Neural cell (in vitro differentiated cells): Measurements from ENCODE around the gene SAA1. TPM values are rescaled to one million over a fixed set of nuclear protein-coding genes. Genes with fewer than 3 reads are reported as not detected.

ENCODE experiments used
- H2AFZ ChIP-seq: fragments of 200-600, 300-800 bp; sonication (generic), shearing (Covaris generic); 2 replicates; pipeline ENCODE4 v1.6.0; 2014; ENCODE audit warnings: low read depth, mild to moderate bottlenecking, antibody characterized with exemption, low read length, moderate library complexity
- H3F3A ChIP-seq: fragments of 200-600 bp; shearing (Covaris generic); 2 replicates; pipeline ENCODE4 v1.6.1; 2016; ENCODE audit warnings: mild to moderate bottlenecking, moderate library complexity, mixed read lengths, antibody characterized with exemption, low read length; ENCODE audit not compliant: insufficient read depth, poor library complexity, severe bottlenecking
- H3K27ac ChIP-seq: fragments of 200-600, 300-800 bp; sonication (generic), shearing (Covaris generic); 2 replicates; pipeline ENCODE4 v1.5.1; 2014; ENCODE audit warnings: mild to moderate bottlenecking, low read length, moderate library complexity
- H3K27me3 ChIP-seq: fragments of 300-800, 200-600 bp; sonication (generic), shearing (Covaris generic); 2 replicates; pipeline ENCODE4 v1.6.0; 2014; ENCODE audit warnings: mild to moderate bottlenecking, low read depth, low read length, moderate library complexity; ENCODE audit not compliant: insufficient read depth
- H3K36me3 ChIP-seq: fragments of 300-800, 200-600 bp; sonication (generic), shearing (Covaris generic); 2 replicates; pipeline ENCODE4 v1.5.1; 2014; ENCODE audit warnings: mild to moderate bottlenecking, antibody characterized with exemption, low read length, moderate library complexity; ENCODE audit not compliant: insufficient read depth
- H3K4me2 ChIP-seq: fragments of 300-800, 200-600 bp; sonication (generic), shearing (Covaris generic); 2 replicates; pipeline ENCODE4 v1.6.0; 2014; ENCODE audit warnings: mild to moderate bottlenecking, low read length
- H3K4me3 ChIP-seq: fragments of 300-800, 200-600 bp; sonication (generic), shearing (Covaris generic); 2 replicates; pipeline ENCODE4 v1.5.1; 2014; ENCODE audit warnings: mild to moderate bottlenecking, low read length, moderate library complexity
- H3K79me2 ChIP-seq: fragments of 200-600 bp; shearing (Covaris generic); replicated peaks from 2 replicates; pipeline ENCODE4 v1.6.0; 2014; ENCODE audit warnings: mild to moderate bottlenecking, low read length, moderate library complexity; ENCODE audit not compliant: insufficient read depth
- H3K9ac ChIP-seq: fragments of 300-800, 200-600 bp; sonication (generic), shearing (Covaris generic); 2 replicates; pipeline ENCODE4 v1.6.1; 2016; ENCODE audit warnings: mild to moderate bottlenecking, low read length, mixed read lengths
- H3K9me2 ChIP-seq: fragments of 200-600 bp; shearing (Covaris generic); 2 replicates; pipeline ENCODE4 v1.6.1; 2016; ENCODE audit warnings: mild to moderate bottlenecking, low read length, mixed read lengths; ENCODE audit not compliant: insufficient read depth
- H3K9me3 ChIP-seq: fragments of 200-600, 300-800 bp; sonication (generic), shearing (Covaris generic); 2 replicates; pipeline ENCODE4 v1.6.1; 2016; ENCODE audit warnings: mild to moderate bottlenecking, mixed run types, low read length, moderate library complexity, mixed read lengths
- H4K20me1 ChIP-seq: fragments of 200-600 bp; shearing (Covaris generic); 2 replicates; pipeline ENCODE4 v1.6.1; 2016; ENCODE audit warnings: mild to moderate bottlenecking, mixed run types; ENCODE audit not compliant: insufficient read depth
- CTCF ChIP-seq: fragments of 450-650 bp; IDR thresholded peaks from 2 replicates; pipeline ENCODE4 v1.5.1; 2014; ENCODE audit warnings: antibody characterized with exemption, mild to moderate bottlenecking, moderate library complexity; ENCODE audit not compliant: poor library complexity, severe bottlenecking
- EP300 ChIP-seq: fragments of 450-650 bp; conservative IDR thresholded peaks from 2 replicates; pipeline ENCODE4 v1.6.1; 2014; ENCODE audit warnings: antibody characterized with exemption, mild to moderate bottlenecking, moderate library complexity; ENCODE audit not compliant: poor library complexity, severe bottlenecking
- EZH2 ChIP-seq: fragments of 200-600, 300-800 bp; shearing (Covaris generic), sonication (generic); IDR thresholded peaks from 2 replicates; pipeline ENCODE4 v1.6.1; 2014; ENCODE audit warnings: antibody characterized with exemption, low read length, borderline replicate concordance, mild to moderate bottlenecking; ENCODE audit not compliant: insufficient read depth, poor library complexity, severe bottlenecking
- MXI1 ChIP-seq: fragments of 450-650 bp; conservative IDR thresholded peaks from 2 replicates; pipeline ENCODE4 v1.6.1; 2014; ENCODE audit warnings: antibody characterized with exemption, mild to moderate bottlenecking; ENCODE audit not compliant: poor library complexity, severe bottlenecking
- POLR2AphosphoS5 ChIP-seq: IDR thresholded peaks from 2 replicates; pipeline ENCODE4 v1.6.1; 2012
- RAD21 ChIP-seq: fragments of 450-650 bp; conservative IDR thresholded peaks from 2 replicates; pipeline ENCODE4 v1.6.1; 2014; ENCODE audit warnings: antibody characterized with exemption, mild to moderate bottlenecking, moderate library complexity
- REST ChIP-seq: IDR thresholded peaks from 2 replicates; pipeline ENCODE4 v1.6.1; 2012; ENCODE audit warnings: borderline replicate concordance
- SMC3 ChIP-seq: fragments of 450-650 bp; conservative IDR thresholded peaks from 2 replicates; pipeline ENCODE4 v1.6.1; 2014; ENCODE audit warnings: antibody characterized with exemption, mild to moderate bottlenecking, moderate library complexity; ENCODE audit not compliant: poor library complexity
- TAF1 ChIP-seq: IDR thresholded peaks from 2 replicates; pipeline ENCODE4 v1.6.1; 2012; ENCODE audit warnings: low read depth
- polyA plus RNA-seq: library from polyadenylated mRNA; depleted of rRNA; stranded (reverse); fragments of >200 nt; gene quantifications from 2 replicates; pipeline ENCODE4 v1.2.3, GENCODE V29; 2014

Gene SAA1
- polyA plus RNA-seq, 1 donor from 2014 or later, result not detected

- no peak overlapping the region for H3K4me3 ChIP-seq
- peaks cover under 1% of the 10 kb centered on the region for H3K36me3 ChIP-seq
- H2AFZ ChIP-seq, result no peak overlapping the region
- no peaks in the 10 kb centered on the region for H3F3A ChIP-seq
- no peaks in the 10 kb centered on the region for H4K20me1 ChIP-seq
- no peak overlapping the region for H3K9ac ChIP-seq
- H3K9me2 ChIP-seq, result no peaks in the 10 kb centered on the region
- H3K79me2 ChIP-seq, result no peaks in the 10 kb centered on the region
- no peak for TF ChIP-seq EZH2
- TF ChIP-seq RAD21, result no peak
- TF ChIP-seq SMC3, result no peak
- TF ChIP-seq POLR2AphosphoS5, result no peak
- TF ChIP-seq CTCF, result no peak
- no peak for TF ChIP-seq TAF1
- TF ChIP-seq MXI1, result no peak
- no peak overlapping the region for H3K4me2 ChIP-seq
- no peaks in the 10 kb centered on the region for H3K27me3 ChIP-seq
- H3K9me3 ChIP-seq, result no peaks in the 10 kb centered on the region
- no peak overlapping the region for H3K27ac ChIP-seq
Measured at GRCh38 chr11:18288911-18289310, 22.8 kb downstream of the SAA1 start.

- no peaks in the 10 kb centered on the region for H3K27me3 ChIP-seq
- H3K4me3 ChIP-seq, result no peak overlapping the region
- no peak overlapping the region for H3K9ac ChIP-seq
- H3K36me3 ChIP-seq, result peaks cover 10% of the 10 kb centered on the region
- no peak overlapping the region for H3K27ac ChIP-seq
- no peak overlapping the region for H3K4me2 ChIP-seq
- TF ChIP-seq CTCF (no peak), EP300 (no peak), POLR2AphosphoS5 (no peak), SMC3 (no peak)
- H3K9me3 ChIP-seq, result no peaks in the 10 kb centered on the region
- no peaks in the 10 kb centered on the region for H3F3A ChIP-seq
- no peak overlapping the region for H2AFZ ChIP-seq
- no peaks in the 10 kb centered on the region for H3K79me2 ChIP-seq
- H3K9me2 ChIP-seq, result no peaks in the 10 kb centered on the region
- no peaks in the 10 kb centered on the region for H4K20me1 ChIP-seq
Measured at GRCh38 chr11:18294862-18295261, 28.8 kb downstream of the SAA1 start.

GRCh38 chr11:18295316-18295715, 29.3 kb downstream of the SAA1 start:
- H3K4me2 ChIP-seq, result no peak overlapping the region
- no peak for TF ChIP-seq POLR2AphosphoS5
- TF ChIP-seq RAD21, result no peak
- TF ChIP-seq REST, result no peak
- TF ChIP-seq EZH2, result no peak
- TF ChIP-seq MXI1, result no peak
- H3K4me3 ChIP-seq, result no peak overlapping the region
- no peak overlapping the region for H3K9ac ChIP-seq
- H3K79me2 ChIP-seq, result no peaks in the 10 kb centered on the region
- H3K27me3 ChIP-seq, result no peaks in the 10 kb centered on the region
- H3K27ac ChIP-seq, result no peak overlapping the region
- H3K9me3 ChIP-seq, result no peaks in the 10 kb centered on the region
- no peaks in the 10 kb centered on the region for H4K20me1 ChIP-seq
- H3K36me3 ChIP-seq, result peaks cover 10% of the 10 kb centered on the region
- H3F3A ChIP-seq, result no peaks in the 10 kb centered on the region
- H3K9me2 ChIP-seq, result no peaks in the 10 kb centered on the region
- no peak overlapping the region for H2AFZ ChIP-seq
